ENCODE measurements around the gene PIK3AP1.

DNA sequence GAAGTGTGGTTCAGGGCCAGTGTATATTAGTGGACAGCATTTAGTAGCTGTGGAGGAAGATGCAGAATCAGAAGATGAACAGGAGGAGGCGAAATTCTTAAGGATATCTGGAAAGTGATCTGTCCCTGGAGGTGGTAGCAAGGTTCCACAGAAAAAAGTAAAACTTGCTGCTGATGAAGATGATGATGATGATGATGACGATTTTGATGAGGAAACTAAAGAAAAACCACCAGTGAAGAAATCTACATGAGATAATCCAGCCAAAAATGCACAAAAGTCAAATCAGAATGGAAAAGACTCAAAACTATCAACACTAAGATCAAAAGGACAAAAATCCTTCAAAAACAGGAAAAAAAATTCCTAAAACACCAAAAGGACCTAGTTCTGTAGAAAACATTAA is 159.8 kb downstream of the PIK3AP1 start:
- TF ChIP-seq ZNF302 (CRISPR knock-in tag; IDR thresholded peaks at IDR 0.05): no peak
- no peak for TF ChIP-seq ESRRA (IDR thresholded peaks at IDR 0.05; ENCODE audit: borderline replicate concordance, low read length)
- no peak for TF ChIP-seq CTCF (IDR thresholded peaks at IDR 0.05)
- TF ChIP-seq POLR2A (IDR thresholded peaks at IDR 0.05; ENCODE audit: low read length): no peak
- no peak for TF ChIP-seq JUN (IDR thresholded peaks at IDR 0.05)
- TF ChIP-seq, protein P1, sequence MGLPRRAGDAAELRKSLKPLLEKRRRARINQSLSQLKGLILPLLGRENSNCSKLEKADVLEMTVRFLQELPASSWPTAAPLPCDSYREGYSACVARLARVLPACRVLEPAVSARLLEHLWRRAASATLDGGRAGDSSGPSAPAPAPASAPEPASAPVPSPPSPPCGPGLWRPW (IDR thresholded peaks at IDR 0.05): no peak
- TF ChIP-seq PHF8 (IDR thresholded peaks at IDR 0.05; ENCODE audit: borderline replicate concordance, low read depth): no peak
- TF ChIP-seq REST (IDR thresholded peaks at IDR 0.05): no peak
